ENCODE data around the gene DHRS7. TPM values are rescaled to one million over a fixed set of nuclear protein-coding genes. Genes with fewer than 3 reads are reported as not detected.

DHRS7 gene
- polyA plus RNA-seq, 1 donor (not counting 4 experiments of a cell fraction or from before 2014, with no cell fraction given), result 79.2 TPM

DNA sequence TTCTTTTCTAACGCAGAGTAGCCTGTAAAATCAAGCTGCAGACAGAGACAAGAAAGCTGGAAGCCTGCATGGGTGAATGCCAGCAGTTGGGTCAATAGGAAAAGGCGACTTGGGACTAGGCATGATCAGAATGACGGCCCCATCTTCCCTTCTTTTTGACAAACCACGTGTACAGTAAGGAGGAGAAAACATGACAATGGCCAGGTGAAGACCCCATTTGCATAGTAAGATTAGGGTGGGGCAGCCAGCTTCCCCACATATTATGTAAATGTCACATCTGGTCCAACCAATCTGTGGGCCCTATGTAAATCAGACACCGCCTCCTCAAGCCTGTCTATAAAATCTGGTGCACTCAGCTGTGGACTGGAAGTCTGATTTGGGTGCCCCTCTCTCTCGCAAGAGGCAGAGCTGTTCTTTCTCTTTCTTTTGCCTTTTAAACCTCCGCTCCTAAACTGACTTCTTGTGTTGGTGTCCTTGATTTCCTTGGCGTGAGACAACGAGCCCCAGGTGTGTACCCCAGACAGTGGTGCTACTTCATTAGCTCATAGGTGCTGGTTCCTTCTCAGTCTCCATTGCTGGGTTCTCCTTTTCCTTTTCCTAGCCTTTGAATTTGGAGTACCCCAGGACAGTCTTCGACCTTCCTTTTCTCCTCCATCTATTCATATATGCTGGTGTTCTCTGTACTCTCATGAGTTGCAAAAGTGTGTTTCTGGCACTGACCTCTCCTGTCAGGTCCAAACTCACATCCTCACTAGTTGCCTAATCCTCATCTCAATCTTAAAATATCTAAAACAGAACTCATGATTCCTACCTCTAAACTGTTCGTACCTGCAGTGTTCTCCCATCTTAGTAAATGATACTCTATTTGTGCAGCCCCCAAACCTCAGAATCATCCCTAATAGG lies 9.4 kb upstream of the DHRS7 start:
- Histone ChIP-seq H4K20me1 (ENCODE audit: control insufficient read depth, extremely low read depth, insufficient read depth, low read length) (no peaks in the 10 kb centered on the region), H3K36me3 (ENCODE audit: control insufficient read depth in 2 of 2, extremely low read depth in 1 of 2, insufficient read depth in 2 of 2, low read length in 2 of 2) (no peaks in the 10 kb centered on the region), H3K9me1 (ENCODE audit: control insufficient read depth, extremely low read depth, insufficient read depth, low read length) (peaks cover 3% of the 10 kb centered on the region), H2AFZ (ENCODE audit: control insufficient read depth, low read length) (peak overlapping the region; percentile 6), H3K9ac (ENCODE audit: control insufficient read depth, extremely low read depth, insufficient read depth, low read length) (no peak overlapping the region), H3K27ac (ENCODE audit: control insufficient read depth, insufficient read depth, low read length) (peak overlapping the region; percentile 4), H3K4me2 (ENCODE audit: control insufficient read depth, extremely low read depth, insufficient read depth, low read depth, low read length) (peak overlapping the region; percentile 41), H3K79me2 (ENCODE audit: control insufficient read depth, insufficient read depth, low read length) (no peaks in the 10 kb centered on the region), H3K4me1 (ENCODE audit: control insufficient read depth, extremely low read depth, insufficient read depth, low read length) (peaks cover 24% of the 10 kb centered on the region), H3K4me3 (ENCODE audit: control insufficient read depth in 2 of 3, extremely low read depth in 1 of 3, insufficient read depth in 2 of 3, low read depth in 1 of 3, low read length in 3 of 3) (no peak overlapping the region), H3K27me3 (ENCODE audit: control insufficient read depth, extremely low read depth, insufficient read depth, low read length) (no peaks in the 10 kb centered on the region), H3K9me3 (ENCODE audit: control insufficient read depth, low read depth, low read length) (no peaks in the 10 kb centered on the region)
- dilution Hi-C loops (cut with MboI; ENCODE audit: extremely low pct_ligation_motif_present, low sequenced_read_pairs), result no loop called here
- DNase-seq (ENCODE audit: low read depth, low spot score), result no peak
- peak; percentile 13 for FAIRE-seq
- TF ChIP-seq EZH2 (IDR thresholded peaks at IDR 0.05; ENCODE audit: low read length), result no peak
- TF ChIP-seq, protein P1, sequence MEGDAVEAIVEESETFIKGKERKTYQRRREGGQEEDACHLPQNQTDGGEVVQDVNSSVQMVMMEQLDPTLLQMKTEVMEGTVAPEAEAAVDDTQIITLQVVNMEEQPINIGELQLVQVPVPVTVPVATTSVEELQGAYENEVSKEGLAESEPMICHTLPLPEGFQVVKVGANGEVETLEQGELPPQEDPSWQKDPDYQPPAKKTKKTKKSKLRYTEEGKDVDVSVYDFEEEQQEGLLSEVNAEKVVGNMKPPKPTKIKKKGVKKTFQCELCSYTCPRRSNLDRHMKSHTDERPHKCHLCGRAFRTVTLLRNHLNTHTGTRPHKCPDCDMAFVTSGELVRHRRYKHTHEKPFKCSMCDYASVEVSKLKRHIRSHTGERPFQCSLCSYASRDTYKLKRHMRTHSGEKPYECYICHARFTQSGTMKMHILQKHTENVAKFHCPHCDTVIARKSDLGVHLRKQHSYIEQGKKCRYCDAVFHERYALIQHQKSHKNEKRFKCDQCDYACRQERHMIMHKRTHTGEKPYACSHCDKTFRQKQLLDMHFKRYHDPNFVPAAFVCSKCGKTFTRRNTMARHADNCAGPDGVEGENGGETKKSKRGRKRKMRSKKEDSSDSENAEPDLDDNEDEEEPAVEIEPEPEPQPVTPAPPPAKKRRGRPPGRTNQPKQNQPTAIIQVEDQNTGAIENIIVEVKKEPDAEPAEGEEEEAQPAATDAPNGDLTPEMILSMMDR (optimal IDR thresholded peaks at IDR 0.05 in 1 of 3, IDR thresholded peaks at IDR 0.05 in 1 of 3, conservative IDR thresholded peaks at IDR 0.05 in 1 of 3; ENCODE audit: extremely low read depth in 1 of 3, insufficient read depth in 2 of 3, low read length in 3 of 3), result no peak

DNA sequence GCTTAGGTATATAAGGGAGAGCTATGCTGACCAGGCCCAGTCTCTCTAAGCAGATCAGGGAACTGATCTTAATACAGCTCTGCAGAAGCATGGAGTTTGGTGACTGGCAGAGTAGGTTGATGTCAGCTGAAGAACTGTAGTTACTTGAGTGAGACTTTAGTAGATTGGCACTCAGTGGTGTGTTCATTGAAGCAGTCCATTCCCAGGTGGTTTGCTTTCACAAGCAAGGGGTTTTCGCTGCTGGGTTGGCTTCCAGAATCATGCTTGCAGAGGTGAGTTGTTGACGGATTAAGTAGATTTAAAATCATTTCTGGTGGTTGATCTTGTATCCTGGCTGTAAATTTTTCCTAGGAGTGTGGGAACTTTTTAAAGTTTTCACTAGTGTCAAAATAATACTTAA lies 6.5 kb upstream of the DHRS7 start:
- dilution Hi-C loops (cut with MboI; ENCODE audit: extremely low pct_ligation_motif_present, low sequenced_read_pairs), result no loop called here
- DNase-seq (ENCODE audit: low read depth, low spot score) (no peak), FAIRE-seq (no peak)
- no peaks in the 10 kb centered on the region for H4K20me1 ChIP-seq (ENCODE audit: control insufficient read depth, extremely low read depth, insufficient read depth, low read length)
- H3K4me2 ChIP-seq (ENCODE audit: control insufficient read depth, extremely low read depth, insufficient read depth, low read depth, low read length), result no peak overlapping the region
- H3K36me3 ChIP-seq (ENCODE audit: control insufficient read depth in 2 of 2, extremely low read depth in 1 of 2, insufficient read depth in 2 of 2, low read length in 2 of 2), result no peaks in the 10 kb centered on the region
- no peaks in the 10 kb centered on the region for H3K9me3 ChIP-seq (ENCODE audit: control insufficient read depth, low read depth, low read length)
- TF ChIP-seq, protein P1 (optimal IDR thresholded peaks at IDR 0.05 in 1 of 3, IDR thresholded peaks at IDR 0.05 in 1 of 3, conservative IDR thresholded peaks at IDR 0.05 in 1 of 3; ENCODE audit: extremely low read depth in 1 of 3, insufficient read depth in 2 of 3, low read length in 3 of 3), result no peak
- TF ChIP-seq EZH2 (IDR thresholded peaks at IDR 0.05; ENCODE audit: low read length), result no peak
- H3K9ac ChIP-seq (ENCODE audit: control insufficient read depth, extremely low read depth, insufficient read depth, low read length), result no peak overlapping the region
- no peaks in the 10 kb centered on the region for H3K79me2 ChIP-seq (ENCODE audit: control insufficient read depth, insufficient read depth, low read length)
- H3K27ac ChIP-seq (ENCODE audit: control insufficient read depth, insufficient read depth, low read length), result no peak overlapping the region
- H3K4me1 ChIP-seq (ENCODE audit: control insufficient read depth, extremely low read depth, insufficient read depth, low read length), result peaks cover 13% of the 10 kb centered on the region
- H3K9me1 ChIP-seq (ENCODE audit: control insufficient read depth, extremely low read depth, insufficient read depth, low read length), result peaks cover 3% of the 10 kb centered on the region
- no peak overlapping the region for H2AFZ ChIP-seq (ENCODE audit: control insufficient read depth, low read length)
- H3K27me3 ChIP-seq (ENCODE audit: control insufficient read depth, extremely low read depth, insufficient read depth, low read length), result no peaks in the 10 kb centered on the region
- H3K4me3 ChIP-seq (ENCODE audit: control insufficient read depth in 2 of 3, extremely low read depth in 1 of 3, insufficient read depth in 2 of 3, low read depth in 1 of 3, low read length in 3 of 3), result no peak overlapping the region

Measured in keratinocyte (primary cell).